CD4-positive, alpha-beta T cell treated with Interleukin-17A for 4 hours (primary cell): ENCODE results near the gene DCST2.
A peak's percentile ranks its signal among the peaks of the same experiment; 100 is the strongest.

Experiments
- DNase-seq: peaks from one replicate; pipeline ENCODE4 v3.0.0-alpha.2; 2020; ENCODE audit warnings: mixed read lengths

Gene DCST2

GRCh38 chr1:155048449-155049334, 15.1 kb upstream of the DCST2 start:
- no peak for DNase-seq

- DNase-seq = peak; percentile 76
Observed at GRCh38 chr1:155044812-155045657, 11.5 kb upstream of the DCST2 start.

GRCh38 chr1:155044365-155044764, 10.8 kb upstream of the DCST2 start:
- DNase-seq = no peak

- DNase-seq = no peak
Observed at GRCh38 chr1:155043793-155044192, 10.2 kb upstream of the DCST2 start.

GRCh38 chr1:155043301-155043702, 9.7 kb upstream of the DCST2 start:
- no peak for DNase-seq

- DNase-seq = no peak
Observed at GRCh38 chr1:155042789-155043188, 9.2 kb upstream of the DCST2 start.

- DNase-seq = no peak
Observed at GRCh38 chr1:155040358-155041093, 6.9 kb upstream of the DCST2 start.

- no peak for DNase-seq
Observed at GRCh38 chr1:155039308-155039669, 5.7 kb upstream of the DCST2 start.

- no peak for DNase-seq
Observed at GRCh38 chr1:155038602-155039307, 5.2 kb upstream of the DCST2 start.

GRCh38 chr1:155037851-155038441, 4.4 kb upstream of the DCST2 start:
- no peak for DNase-seq

GRCh38 chr1:155037043-155037442, 3.5 kb upstream of the DCST2 start:
- no peak for DNase-seq

- no peak for DNase-seq
Observed at GRCh38 chr1:155035936-155036335, 2.4 kb upstream of the DCST2 start.

GRCh38 chr1:155034318-155035208, 982 bp upstream of the DCST2 start:
- no peak for DNase-seq

- no peak for DNase-seq
Observed at GRCh38 chr1:155032886-155033285, 695 bp downstream of the DCST2 start.

- DNase-seq = no peak
Observed at GRCh38 chr1:155030899-155031298, 2.7 kb downstream of the DCST2 start.

GRCh38 chr1:155030243-155030795, 3.3 kb downstream of the DCST2 start:
- DNase-seq = no peak

- no peak for DNase-seq
Observed at GRCh38 chr1:155029513-155030242, 3.9 kb downstream of the DCST2 start.

- no peak for DNase-seq
Observed at GRCh38 chr1:155026588-155026987, 7.0 kb downstream of the DCST2 start.

- DNase-seq = no peak
Observed at GRCh38 chr1:155026154-155026553, 7.4 kb downstream of the DCST2 start.

- no peak for DNase-seq
Observed at GRCh38 chr1:155024315-155024714, 9.3 kb downstream of the DCST2 start.
